ENCODE data around the gene ACTN1. TPM values are rescaled to one million over a fixed set of nuclear protein-coding genes. Genes with fewer than 3 reads are reported as not detected.
"Not testable (repeated sequence)": the region's sequence is repeated elsewhere in the genome, so short reads cannot be mapped to it uniquely, and the experiment has no call there.

ACTN1 gene
- polyA plus RNA-seq, 1 experiment, result 641 TPM

GRCh38 chr14:68853749-68854148, 125.4 kb downstream of the ACTN1 start:
- DNase-seq (ENCODE audit: low read depth, low spot score), result no peak
- ChIA-PET CTCF (interaction anchor here (0.7 to 1.7 kb wide), 3 partner anchors 9 to 10 kb away, joined by 6 to 8 read pairs (median 7); no protein-coding TSS in a partner anchor), POLR2A (no interaction called here)
- no peak overlapping the region for H3K4me3 ChIP-seq (ENCODE audit: low read depth, low read length)
- no peaks in the 10 kb centered on the region for H3K27me3 ChIP-seq (ENCODE audit: control insufficient read depth, insufficient read depth, low read length)
- H3K27ac ChIP-seq (ENCODE audit: low read depth, low read length), result no peak overlapping the region
- TF ChIP-seq CTCF (IDR thresholded peaks at IDR 0.05; ENCODE audit: low read depth, low read length), result no peak
- peaks cover 4% of the 10 kb centered on the region; the same call in 1 of the 2 replicates for H3K9me3 ChIP-seq (ENCODE audit: control insufficient read depth, insufficient read depth, low read length)

DNA sequence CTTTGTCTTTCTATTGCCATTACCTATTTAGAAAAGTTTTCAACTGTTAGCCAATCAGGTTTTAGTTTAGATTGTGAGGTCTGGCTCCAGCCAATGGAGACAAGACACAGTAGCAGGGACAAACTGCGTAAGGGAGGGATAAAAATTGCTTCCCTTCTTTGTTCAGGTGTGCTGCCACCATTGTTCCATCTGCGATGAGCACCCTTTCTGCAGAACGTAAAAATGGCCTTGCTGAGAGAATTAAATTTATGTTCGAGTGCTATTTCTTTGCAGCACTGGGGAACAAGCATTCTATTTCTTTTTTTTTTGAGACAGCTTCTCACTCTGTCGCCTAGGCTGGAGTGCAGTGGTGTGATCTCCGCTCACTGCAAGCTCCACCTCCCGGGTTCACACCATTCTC, 126.6 kb downstream of the ACTN1 start:
- H3K4me3 ChIP-seq (ENCODE audit: low read depth, low read length); H3K27ac ChIP-seq (ENCODE audit: low read depth, low read length); POLR2A ChIA-PET; H3K9me3 ChIP-seq (ENCODE audit: control insufficient read depth, insufficient read depth, low read length); DNase-seq (ENCODE audit: low read depth, low spot score); H3K27me3 ChIP-seq (ENCODE audit: control insufficient read depth, insufficient read depth, low read length): not testable (repeated sequence)
- CTCF ChIA-PET, result interaction anchor here (1.7 kb wide), 1 partner anchor 8 kb away, joined by 8 read pairs; no protein-coding TSS in a partner anchor

- no peak for DNase-seq (ENCODE audit: low read depth, low spot score)
- ChIA-PET POLR2A (no interaction called here), CTCF (no interaction called here)
- Histone ChIP-seq H3K9me3 (ENCODE audit: control insufficient read depth, insufficient read depth, low read length) (peaks cover 4% of the 10 kb centered on the region; the same call in 1 of the 2 replicates), H3K4me3 (ENCODE audit: low read depth, low read length) (no peak overlapping the region), H3K27ac (ENCODE audit: low read depth, low read length) (no peak overlapping the region), H3K27me3 (ENCODE audit: control insufficient read depth, insufficient read depth, low read length) (no peaks in the 10 kb centered on the region)
- no peak for TF ChIP-seq CTCF (IDR thresholded peaks at IDR 0.05; ENCODE audit: low read depth, low read length)
Observed at GRCh38 chr14:68851078-68851477, 128.0 kb downstream of the ACTN1 start.

DNA sequence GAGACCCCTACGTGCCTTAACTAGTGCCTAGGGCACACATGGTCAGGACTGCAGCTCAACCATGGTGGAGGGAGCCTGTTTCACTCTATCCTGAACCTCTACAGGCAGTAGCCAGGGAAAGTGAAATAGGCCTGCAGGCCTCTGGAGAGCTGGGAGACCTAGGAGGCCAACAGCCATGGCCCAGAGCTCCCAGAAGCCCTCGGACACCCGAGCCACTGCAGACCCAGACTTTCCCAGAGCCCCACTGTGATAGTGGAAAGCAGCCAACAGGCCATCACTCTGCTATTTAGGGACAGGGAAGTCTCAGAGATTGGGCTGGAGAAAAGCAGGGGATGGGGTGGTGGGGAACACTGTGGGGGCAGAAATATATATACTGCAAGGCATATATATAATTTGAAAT, 129.7 kb downstream of the ACTN1 start:
- Histone ChIP-seq H3K27me3 (ENCODE audit: control insufficient read depth, insufficient read depth, low read length) (no peaks in the 10 kb centered on the region), H3K4me3 (ENCODE audit: low read depth, low read length) (no peak overlapping the region), H3K27ac (ENCODE audit: low read depth, low read length) (no peak overlapping the region), H3K9me3 (ENCODE audit: control insufficient read depth, insufficient read depth, low read length) (no peaks in the 10 kb centered on the region; the same call in 1 of the 2 replicates)
- DNase-seq (ENCODE audit: low read depth, low spot score), result no peak
- CTCF ChIA-PET, result interaction anchor here (0.6 to 1.2 kb wide), 3 partner anchors 280 to 905 kb away, joined by 3 to 4 read pairs (median 3); no protein-coding TSS in a partner anchor
- POLR2A ChIA-PET, result no interaction called here
- no peak for TF ChIP-seq CTCF (IDR thresholded peaks at IDR 0.05; ENCODE audit: low read depth, low read length)

DNA sequence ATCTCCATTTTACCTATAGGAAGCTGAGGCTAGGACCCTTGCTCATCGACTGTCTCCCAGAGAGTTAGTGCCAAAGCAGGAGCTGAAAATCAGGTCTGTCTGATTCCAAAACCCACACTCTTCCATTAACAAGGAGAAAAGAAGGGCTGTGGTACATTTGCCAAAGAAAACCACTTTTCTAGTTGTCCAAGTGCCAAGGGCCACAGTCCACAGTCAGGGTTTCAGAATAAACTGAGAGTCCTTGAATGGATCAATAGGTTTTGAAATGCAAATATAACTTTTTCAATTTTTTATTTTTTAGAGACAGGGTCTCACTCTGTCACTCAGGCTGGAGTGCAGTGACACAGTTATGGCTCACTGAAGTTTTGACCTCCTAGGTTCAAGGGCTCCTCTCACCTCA, 130.8 kb downstream of the ACTN1 start:
- ChIA-PET POLR2A (no interaction called here), CTCF (interaction anchor here (1.0 kb wide), 2 partner anchors 23 to 904 kb away, joined by 3 to 4 read pairs; no protein-coding TSS in a partner anchor)
- Histone ChIP-seq H3K27me3 (ENCODE audit: control insufficient read depth, insufficient read depth, low read length) (no peaks in the 10 kb centered on the region), H3K4me3 (ENCODE audit: low read depth, low read length) (no peak overlapping the region), H3K27ac (ENCODE audit: low read depth, low read length) (no peak overlapping the region), H3K9me3 (ENCODE audit: control insufficient read depth, insufficient read depth, low read length) (no peaks in the 10 kb centered on the region)
- no peak for DNase-seq (ENCODE audit: low read depth, low spot score)
- TF ChIP-seq CTCF (IDR thresholded peaks at IDR 0.05; ENCODE audit: low read depth, low read length), result no peak

DNA sequence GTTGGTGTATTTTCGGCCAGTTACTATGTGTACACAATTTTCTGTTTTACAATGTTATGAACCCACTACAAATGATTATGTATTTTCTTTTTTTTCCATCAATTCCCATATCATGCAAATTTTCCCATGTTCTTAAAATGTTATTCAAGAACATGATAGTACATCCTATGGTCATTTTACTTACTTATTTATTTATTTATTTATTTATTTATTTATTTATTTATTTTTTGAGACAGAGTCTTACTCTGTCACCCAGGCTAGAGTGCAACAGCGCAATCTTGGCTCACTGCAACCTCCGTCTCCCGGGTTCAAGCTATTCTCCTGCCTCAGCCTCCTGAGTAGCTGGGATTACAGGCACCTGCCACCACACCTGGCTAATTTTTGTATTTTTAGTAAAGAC, 131.5 kb downstream of the ACTN1 start:
- H3K9me3 ChIP-seq (ENCODE audit: control insufficient read depth, insufficient read depth, low read length); H3K4me3 ChIP-seq (ENCODE audit: low read depth, low read length); POLR2A ChIA-PET; H3K27ac ChIP-seq (ENCODE audit: low read depth, low read length); CTCF ChIA-PET; DNase-seq (ENCODE audit: low read depth, low spot score); H3K27me3 ChIP-seq (ENCODE audit: control insufficient read depth, insufficient read depth, low read length): not testable (repeated sequence)

Data from AG04450 (cell line).